Nucleus accumbens (tissue), 56 donors: Measurements from ENCODE around the gene CYP27B1.
A peak's percentile ranks its signal among the peaks of the same experiment; 100 is the strongest.
"Not testable (repeated sequence)": the region's sequence is repeated elsewhere in the genome, so short reads cannot be mapped to it uniquely, and the experiment has no call there.

Experiments used
- DNase-seq, 56 donors: peaks; one replicate each; lab custom pipeline; 2025; lab: John Stamatoyannopoulos, UW

The CYP27B1 gene

DNA sequence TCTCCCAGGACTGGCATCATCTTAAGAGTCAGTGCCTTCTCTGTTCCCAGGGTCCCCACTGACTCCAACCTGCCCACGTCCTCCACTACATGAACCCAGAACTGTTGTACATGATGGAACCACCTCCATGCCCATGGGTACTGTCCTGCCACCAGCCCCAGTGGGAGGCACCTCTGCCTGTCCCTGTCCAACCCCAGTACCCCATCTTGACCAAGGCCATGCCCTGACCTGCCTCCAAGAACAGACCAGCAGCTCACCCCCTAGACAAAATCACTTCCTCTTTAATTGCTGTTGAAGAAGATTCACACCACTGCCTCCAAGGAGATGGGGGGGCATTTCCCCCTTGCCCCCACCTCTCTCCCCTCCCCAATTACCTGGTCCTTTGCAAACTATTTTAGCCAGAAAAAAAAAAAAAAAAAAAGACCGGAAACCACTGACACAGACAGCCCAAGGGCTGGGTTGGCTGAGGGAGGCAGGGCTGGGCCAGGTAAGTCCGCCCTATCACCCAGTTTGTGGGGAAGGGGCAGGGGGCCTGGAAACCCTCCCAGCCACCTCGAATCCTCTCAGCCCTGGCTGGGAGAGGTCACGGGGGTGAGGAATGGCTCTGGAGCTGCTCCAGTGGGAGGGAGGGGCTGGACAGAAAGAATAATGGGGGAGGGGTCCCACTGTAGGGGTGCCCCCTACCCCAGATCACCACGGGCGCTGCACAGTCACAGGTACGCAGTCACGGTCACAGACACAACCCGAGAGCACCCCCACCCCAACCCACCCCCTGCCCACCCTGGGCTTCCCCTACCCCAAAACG, 41.7 kb downstream of the CYP27B1 start:
- no peak for DNase-seq

DNA sequence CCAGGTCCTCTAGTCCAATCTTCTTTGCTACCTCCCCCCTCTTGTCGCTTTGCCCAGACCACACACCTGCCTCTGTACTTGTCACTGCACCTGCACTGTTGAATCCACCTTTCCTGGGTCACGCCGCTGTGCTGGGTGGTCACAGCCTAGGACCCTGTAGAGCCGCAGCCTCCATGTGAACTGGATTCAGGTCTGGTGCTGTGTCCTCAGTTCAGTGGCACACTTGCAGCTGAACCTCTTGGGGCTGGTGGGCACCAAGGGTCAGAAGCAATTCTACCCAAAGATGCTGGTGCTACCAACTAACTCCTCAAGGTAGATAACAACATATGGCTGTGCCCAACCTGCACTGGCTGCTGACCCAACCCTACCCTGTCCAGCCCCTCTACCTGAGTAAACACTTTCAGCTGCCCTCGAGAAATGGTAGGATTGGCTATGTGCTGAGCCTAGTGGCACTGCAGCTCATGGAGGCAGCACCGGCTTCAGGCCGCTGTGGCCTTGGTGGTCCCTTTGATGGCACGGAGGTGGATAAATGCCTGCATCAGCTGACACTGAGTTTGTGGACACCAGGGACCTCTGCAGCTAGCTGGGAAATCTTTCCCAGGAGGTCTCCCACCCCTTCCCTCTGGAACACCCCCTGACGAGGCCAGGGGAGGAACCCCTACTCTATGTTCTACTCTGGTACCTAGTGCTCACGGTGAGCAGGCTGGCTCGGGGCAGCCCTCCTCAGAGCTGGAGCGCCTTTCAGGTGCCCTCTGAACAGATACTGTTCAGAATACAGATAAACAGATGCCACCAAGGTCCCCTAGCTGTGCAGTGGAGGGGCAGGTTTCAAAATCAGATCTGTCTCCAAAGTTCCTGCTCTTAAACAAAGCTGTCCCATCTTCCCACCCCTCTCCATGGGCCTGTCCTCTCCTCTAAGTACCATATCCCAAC, 42.6 kb downstream of the CYP27B1 start:
- DNase-seq, result no peak

DNA sequence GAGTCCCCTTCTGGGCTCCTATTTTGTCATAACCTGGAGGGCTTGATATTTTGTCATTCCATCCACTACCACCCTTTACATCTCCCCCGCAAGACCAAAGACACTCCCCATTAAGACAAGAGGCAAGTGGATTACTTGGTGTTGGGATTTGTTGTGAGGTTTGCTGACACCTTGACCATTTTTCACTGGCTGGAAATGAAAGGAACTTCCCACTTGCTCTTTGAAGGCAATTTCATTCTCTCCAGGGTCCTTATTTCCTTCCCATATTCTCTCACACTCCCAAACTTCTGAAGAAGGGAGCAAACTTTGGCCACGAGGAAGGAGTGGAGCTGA, 43.3 kb downstream of the CYP27B1 start:
- no peak for DNase-seq

DNA sequence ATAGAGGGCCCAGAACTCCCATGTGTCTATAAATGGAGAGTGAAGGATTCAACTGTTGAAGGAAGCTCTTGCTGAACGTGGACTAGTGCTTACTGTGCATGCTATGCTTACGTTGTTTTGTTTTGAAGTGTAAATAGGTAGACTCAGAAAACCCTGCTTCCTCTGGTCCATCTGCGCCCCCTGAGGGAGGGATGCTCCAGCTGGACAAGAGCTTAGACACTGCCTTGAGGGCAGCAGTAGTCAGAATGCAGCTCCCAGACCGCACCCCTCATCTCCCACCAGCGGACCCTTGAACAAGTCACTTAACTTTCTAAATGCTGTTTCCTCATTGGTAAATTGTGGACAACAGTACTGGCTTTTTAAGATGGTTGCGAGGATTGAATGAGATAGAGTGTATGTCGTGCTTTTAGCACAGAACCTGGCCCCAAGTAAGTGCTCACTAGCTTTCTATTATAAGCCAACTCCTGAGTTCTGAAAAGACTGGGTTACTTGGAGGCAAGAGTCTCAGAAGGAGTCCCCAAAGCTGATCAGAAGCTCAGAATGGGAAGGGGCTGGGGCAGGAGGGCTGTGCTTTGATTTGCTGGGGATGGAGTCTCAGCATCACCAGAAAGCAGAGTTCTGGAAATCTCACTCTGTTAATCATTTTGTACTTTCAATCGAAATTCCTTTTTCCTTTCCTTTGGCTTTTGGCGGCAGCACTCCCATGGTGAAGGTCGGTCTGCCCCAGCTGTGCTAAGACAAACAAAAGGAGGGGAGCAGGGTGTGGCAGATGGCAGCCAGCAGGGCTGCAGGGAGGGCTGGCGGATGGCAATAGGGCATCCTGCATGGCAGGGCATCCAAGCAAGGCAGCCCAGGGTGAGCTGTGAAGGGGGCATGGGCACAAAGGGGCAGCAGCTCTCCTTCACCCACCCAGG, 43.9 kb downstream of the CYP27B1 start:
- DNase-seq, result no peak

- DNase-seq, result not testable (repeated sequence)
These were observed 44.9 kb downstream of the CYP27B1 start for GRCh38 chr12:57721846-57722608.

DNA sequence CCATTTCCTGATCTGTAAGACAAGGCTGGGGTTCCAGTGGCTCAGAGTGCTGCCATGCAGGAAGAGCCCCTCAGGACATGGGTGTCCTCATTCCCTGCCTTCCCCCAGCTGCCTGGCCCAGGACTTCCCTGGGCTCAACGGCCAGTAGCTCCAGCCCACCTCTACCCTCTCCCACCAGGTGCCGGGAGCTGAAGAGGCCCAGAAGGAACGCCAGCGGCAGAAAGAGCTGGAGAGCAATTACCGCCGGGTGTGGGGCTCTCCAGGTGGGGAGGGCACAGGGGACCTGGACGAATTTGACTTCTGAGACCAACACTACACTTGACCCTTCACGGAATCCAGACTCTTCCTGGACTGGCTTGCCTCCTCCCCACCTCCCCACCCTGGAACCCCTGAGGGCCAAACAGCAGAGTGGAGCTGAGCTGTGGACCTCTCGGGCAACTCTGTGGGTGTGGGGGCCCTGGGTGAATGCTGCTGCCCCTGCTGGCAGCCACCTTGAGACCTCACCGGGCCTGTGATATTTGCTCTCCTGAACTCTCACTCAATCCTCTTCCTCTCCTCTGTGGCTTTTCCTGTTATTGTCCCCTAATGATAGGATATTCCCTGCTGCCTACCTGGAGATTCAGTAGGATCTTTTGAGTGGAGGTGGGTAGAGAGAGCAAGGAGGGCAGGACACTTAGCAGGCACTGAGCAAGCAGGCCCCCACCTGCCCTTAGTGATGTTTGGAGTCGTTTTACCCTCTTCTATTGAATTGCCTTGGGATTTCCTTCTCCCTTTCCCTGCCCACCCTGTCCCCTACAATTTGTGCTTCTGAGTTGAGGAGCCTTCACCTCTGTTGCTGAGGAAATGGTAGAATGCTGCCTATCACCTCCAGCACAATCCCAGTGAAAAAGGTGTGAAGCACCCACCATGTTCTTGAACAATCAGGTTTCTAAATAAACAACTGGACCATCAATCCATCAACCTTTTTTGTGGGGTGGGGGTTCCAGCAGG, 46.0 kb downstream of the CYP27B1 start:
- no peak for DNase-seq

DNA sequence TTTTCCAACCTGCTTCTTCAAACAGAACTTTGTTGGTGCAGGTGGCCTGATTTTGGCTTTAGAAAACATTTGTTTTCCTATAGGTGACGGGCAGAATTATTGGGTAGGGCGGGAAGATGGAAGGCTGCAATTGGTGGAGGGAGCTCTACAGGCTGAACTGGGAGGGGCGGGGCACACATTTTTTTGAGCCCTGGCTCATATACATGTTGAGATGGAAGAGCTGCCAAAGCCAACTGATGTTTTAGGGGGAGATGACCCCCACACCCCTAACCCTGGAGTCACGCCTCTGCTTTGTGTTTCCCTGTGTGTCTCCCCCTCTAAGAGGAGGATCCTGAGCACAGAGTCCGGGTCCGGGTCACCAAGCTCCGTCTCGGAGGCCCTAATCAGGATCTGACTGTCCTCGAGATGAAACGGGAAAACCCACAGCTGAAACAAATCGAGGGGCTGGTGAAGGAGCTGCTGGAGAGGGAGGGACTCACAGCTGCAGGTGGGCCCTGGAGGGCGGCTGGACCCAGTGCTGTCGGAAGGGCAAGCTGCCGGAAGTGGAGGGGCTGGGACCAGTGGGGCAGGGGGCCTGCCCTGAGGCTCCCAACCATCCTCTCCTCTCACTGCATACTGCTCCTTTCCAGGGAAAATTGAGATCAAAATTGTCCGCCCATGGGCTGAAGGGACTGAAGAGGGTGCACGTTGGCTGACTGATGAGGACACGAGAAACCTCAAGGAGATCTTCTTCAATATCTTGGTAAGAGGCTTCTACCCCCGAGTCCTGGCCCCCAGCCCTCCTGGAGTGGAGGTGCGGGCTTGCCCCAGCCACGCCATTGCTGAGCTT, 46.9 kb downstream of the CYP27B1 start:
- DNase-seq, result no peak

DNA sequence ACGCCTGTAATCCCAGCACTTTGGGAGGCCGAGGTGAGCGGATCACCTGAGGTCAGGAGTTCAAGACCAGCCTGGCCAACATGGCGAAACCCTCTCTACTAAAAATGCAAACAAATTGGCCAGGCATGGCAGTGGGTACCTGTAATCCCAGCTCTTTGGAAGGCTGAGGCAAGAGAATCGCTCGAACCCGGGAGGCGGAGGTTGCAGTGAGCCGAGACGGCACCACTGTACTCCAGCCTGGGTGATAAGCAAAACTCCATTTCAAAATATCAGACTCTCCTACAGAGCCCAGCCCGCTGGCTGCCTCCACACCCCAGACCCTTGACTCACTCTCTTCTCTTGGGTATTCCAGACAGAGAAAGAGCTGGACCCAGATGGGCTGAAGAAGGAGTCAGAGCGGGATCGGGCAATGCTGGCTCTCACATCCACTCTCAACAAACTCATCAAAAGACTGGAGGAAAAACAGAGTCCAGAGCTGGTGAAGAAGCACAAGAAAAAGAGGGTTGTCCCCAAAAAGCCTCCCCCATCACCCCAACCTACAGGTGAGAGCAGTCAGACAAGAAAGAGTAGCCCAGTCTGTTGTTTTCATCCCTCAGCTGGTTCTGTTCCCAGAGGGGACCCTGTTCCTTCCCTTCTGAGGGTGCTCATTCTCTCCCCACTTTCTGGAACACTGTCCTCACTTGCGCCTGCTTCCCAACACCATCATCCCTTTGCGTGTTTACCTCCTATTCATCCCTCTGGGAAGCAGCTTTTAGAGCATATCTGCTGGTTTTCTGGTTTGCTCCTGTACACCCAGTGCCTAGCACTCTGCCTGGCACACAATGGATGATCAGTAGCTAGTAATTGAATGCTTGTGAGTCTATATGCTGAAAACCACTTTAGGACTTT, 48.0 kb downstream of the CYP27B1 start:
- DNase-seq, result no peak

DNA sequence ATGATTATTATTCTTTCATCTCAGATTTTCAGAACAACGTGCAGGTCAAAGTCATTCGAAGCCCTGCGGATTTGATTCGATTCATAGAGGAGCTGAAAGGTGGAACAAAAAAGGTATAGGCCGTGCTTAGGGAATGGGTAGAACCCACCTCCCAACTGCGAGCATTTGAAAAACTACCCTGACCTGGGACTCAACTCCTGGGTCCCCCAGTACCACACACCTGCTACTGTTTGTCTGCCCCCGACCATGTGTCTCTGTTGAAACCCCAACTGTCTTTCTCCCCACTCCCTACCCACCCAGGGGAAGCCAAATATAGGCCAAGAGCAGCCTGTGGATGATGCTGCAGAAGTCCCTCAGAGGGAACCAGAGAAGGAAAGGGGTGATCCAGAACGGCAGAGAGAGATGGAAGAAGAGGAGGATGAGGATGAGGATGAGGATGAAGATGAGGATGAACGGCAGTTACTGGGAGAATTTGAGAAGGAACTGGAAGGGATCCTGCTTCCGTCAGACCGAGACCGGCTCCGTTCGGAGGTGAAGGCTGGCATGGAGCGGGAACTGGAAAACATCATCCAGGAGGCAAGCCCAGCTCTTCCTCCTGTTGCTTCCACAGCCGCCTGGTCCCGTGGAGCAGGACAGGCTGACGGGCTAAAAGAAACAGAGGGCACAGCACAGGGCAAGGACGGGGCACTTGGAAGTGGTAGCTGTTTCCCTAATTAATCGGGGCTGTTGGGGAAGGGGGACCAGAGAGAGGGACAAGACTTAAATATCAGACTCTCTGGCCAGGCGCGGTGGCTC, 48.8 kb downstream of the CYP27B1 start:
- no peak for DNase-seq

GRCh38 chr12:57717131-57717530, 49.7 kb downstream of the CYP27B1 start:
- DNase-seq, result no peak

DNA sequence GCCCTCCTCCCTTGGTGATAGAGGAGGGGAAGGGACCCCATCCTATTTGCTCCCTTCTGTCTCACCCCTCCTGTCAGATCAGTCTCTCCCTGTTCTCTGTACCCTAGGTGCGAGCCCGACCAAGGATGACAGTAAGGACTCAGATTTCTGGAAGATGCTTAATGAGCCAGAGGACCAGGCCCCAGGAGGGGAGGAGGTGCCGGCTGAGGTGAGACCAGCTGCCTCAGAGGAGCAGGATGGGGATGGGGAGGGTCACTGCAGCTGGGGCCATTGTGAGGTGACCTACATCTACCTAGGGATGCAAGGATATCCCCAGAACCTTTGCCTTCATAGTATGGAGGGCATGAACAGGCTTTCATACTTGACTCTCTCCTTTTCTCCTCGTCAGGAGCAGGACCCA, 50.6 kb downstream of the CYP27B1 start:
- DNase-seq, result no peak

- DNase-seq, result no peak
These were observed 51.1 kb downstream of the CYP27B1 start for GRCh38 chr12:57715786-57716185.

- DNase-seq, result not testable (repeated sequence)
These were observed 51.7 kb downstream of the CYP27B1 start for GRCh38 chr12:57715036-57715748.

- no peak for DNase-seq
These were observed 53.7 kb downstream of the CYP27B1 start for GRCh38 chr12:57713209-57713608.

DNA sequence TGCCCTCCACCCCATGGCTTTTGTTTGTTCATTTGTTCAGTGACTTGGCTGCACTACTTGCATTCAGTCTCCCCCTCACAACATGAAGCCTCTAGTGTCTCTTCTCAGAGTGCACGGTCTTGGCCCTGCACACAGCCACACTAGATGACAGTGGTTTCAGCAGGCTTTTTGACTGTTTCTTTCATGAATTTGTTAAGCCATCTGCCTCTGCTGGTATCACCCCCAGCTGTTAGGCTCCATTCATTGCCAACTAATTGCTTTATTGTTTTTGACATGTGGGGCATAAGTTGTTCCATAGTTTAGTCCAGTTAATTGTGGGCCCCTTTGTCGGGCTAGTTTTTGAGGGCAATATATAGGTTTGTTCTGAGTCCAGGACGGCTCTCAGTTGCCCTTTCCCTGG, 54.2 kb downstream of the CYP27B1 start:
- peak in 4 of 56 donors; percentile 10 to 44 (median 29) for DNase-seq
